CD14-positive monocyte (primary cell): Measurements from ENCODE around the gene STRIP2. TPM values are rescaled to one million over a fixed set of nuclear protein-coding genes. Genes with fewer than 3 reads are reported as not detected.
"Not testable (repeated sequence)": the region's sequence is repeated elsewhere in the genome, so short reads cannot be mapped to it uniquely, and the experiment has no call there.

Experiments used
- DNase-seq, 3 donors: peaks; one replicate each; pipeline ENCODE4 v3.0.0-alpha.2; 2011 to 2022
- H2AFZ ChIP-seq: 2 replicates; pipeline ENCODE4 v1.6.0; 2012; ENCODE audit warnings: mild to moderate bottlenecking, low read depth, low read length, inconsistent platforms; ENCODE audit not compliant: insufficient read depth, poor library complexity, severe bottlenecking
- H3K27ac ChIP-seq, 2 donors: 1 replicate in 1 of 2; 2 replicates in 1 of 2; pipeline ENCODE4 v1.5.1; 2012 to 2013; ENCODE audit warnings: low read length in 2 of 2, control low read depth in 1 of 2, inconsistent platforms in 1 of 2, low read depth in 1 of 2, mild to moderate bottlenecking in 1 of 2
- H3K27me3 ChIP-seq, 2 donors: one replicate each; pipeline versions ENCODE4 v1.6.0 to v1.6.1; 2011 to 2013; ENCODE audit warnings: low read length in 2 of 2; ENCODE audit not compliant: control insufficient read depth in 2 of 2, insufficient read depth in 2 of 2
- H3K36me3 ChIP-seq, 2 donors: replicated peaks in 1 of 2; 1 replicate in 1 of 2; 2 replicates in 1 of 2; pipeline versions ENCODE4 v1.5.1 to v1.6.1; 2012 to 2013; ENCODE audit warnings: low read length in 2 of 2, control low read depth in 1 of 2, inconsistent platforms in 1 of 2, mild to moderate bottlenecking in 1 of 2; ENCODE audit not compliant: insufficient read depth in 2 of 2, control insufficient read depth in 1 of 2
- H3K4me1 ChIP-seq, 2 donors: 1 replicate in 1 of 2; 2 replicates in 1 of 2; pipeline versions ENCODE4 v1.5.1 to v1.6.1; 2012 to 2013; ENCODE audit warnings: low read length in 2 of 2, control low read depth in 1 of 2, inconsistent platforms in 1 of 2, mild to moderate bottlenecking in 1 of 2, moderate library complexity in 1 of 2; ENCODE audit not compliant: insufficient read depth in 2 of 2, control insufficient read depth in 1 of 2
- H3K4me2 ChIP-seq: replicated peaks from 2 replicates; pipeline ENCODE3; 2012; ENCODE audit warnings: low read length, moderate library complexity, mild to moderate bottlenecking; ENCODE audit not compliant: poor library complexity, severe bottlenecking; ENCODE audit errors: extremely low read depth
- H3K4me3 ChIP-seq, 3 experiments: fragments of 200-600 bp in 1 of 3; sonication (generic) in 1 of 3; replicated peaks in 1 of 3; 1 replicate in 2 of 3; 2 replicates in 1 of 3; pipeline ENCODE4 v1.5.1; 2011 to 2013; ENCODE audit warnings: low read length in 3 of 3, mild to moderate bottlenecking in 3 of 3, control low read depth in 2 of 3, low read depth in 2 of 3, inconsistent platforms in 1 of 3, moderate library complexity in 1 of 3
- H3K79me2 ChIP-seq: 2 replicates; pipeline ENCODE4 v1.6.0; 2012; ENCODE audit warnings: mild to moderate bottlenecking, control low read depth, inconsistent platforms, low read length, moderate library complexity; ENCODE audit not compliant: insufficient read depth
- H3K9ac ChIP-seq: 2 replicates; pipeline ENCODE4 v1.6.0; 2017; ENCODE audit warnings: low read length, mild to moderate bottlenecking; ENCODE audit not compliant: insufficient read depth, poor library complexity, severe bottlenecking
- H3K9me3 ChIP-seq, 2 donors: replicated peaks in 1 of 2; 1 replicate in 1 of 2; 2 replicates in 1 of 2; pipeline versions ENCODE4 v1.5.1 to v1.6.1; 2012 to 2013; ENCODE audit warnings: low read length in 2 of 2, control low read depth in 1 of 2; ENCODE audit not compliant: control insufficient read depth in 1 of 2, insufficient read depth in 1 of 2
- H4K20me1 ChIP-seq: 2 replicates; pipeline ENCODE4 v1.6.0; 2012; ENCODE audit warnings: mild to moderate bottlenecking, low read length, control low read depth, moderate library complexity; ENCODE audit not compliant: insufficient read depth
- H3K27ac Mint-ChIP-seq, 7 donors: one replicate each; pipeline ENCODE4 v1.8.0; 2020; ENCODE audit warnings: mild to moderate bottlenecking in 7 of 7, mixed read lengths in 7 of 7, moderate library complexity in 6 of 7, inconsistent platforms in 2 of 7
- H3K27me3 Mint-ChIP-seq, 3 donors: one replicate each; pipeline ENCODE4 v1.8.0; 2021 to 2022; ENCODE audit warnings: low read depth in 3 of 3, mild to moderate bottlenecking in 3 of 3, mixed read lengths in 3 of 3, moderate library complexity in 3 of 3, inconsistent platforms in 1 of 3
- H3K36me3 Mint-ChIP-seq, 2 donors: one replicate each; pipeline ENCODE4 v1.8.0; 2020; ENCODE audit warnings: mixed read lengths in 2 of 2, inconsistent platforms in 1 of 2, mild to moderate bottlenecking in 1 of 2
- H3K4me1 Mint-ChIP-seq: one replicate; pipeline ENCODE4 v1.8.0; 2020; ENCODE audit warnings: mild to moderate bottlenecking, mixed read lengths
- H3K4me3 Mint-ChIP-seq, 2 donors: one replicate each; pipeline ENCODE4 v1.8.0; 2020; ENCODE audit warnings: mild to moderate bottlenecking in 2 of 2, mixed read lengths in 2 of 2, moderate library complexity in 1 of 2
- H3K9me3 Mint-ChIP-seq, 7 donors: one replicate each; pipeline ENCODE4 v1.8.0; 2020 to 2022; ENCODE audit warnings: mixed read lengths in 7 of 7, mild to moderate bottlenecking in 6 of 7, moderate library complexity in 6 of 7, inconsistent platforms in 2 of 7
- WGBS: methylation state at CpG from one replicate; pipeline ENCODE4 v1.1.5; 2013; ENCODE audit warnings: missing lambda C conversion rate; ENCODE audit not compliant: insufficient coverage; 5-methylcytosine and 5-hydroxymethylcytosine counted together
- intact Hi-C, 2 donors: fragments of 100-400 bp; cut with micrococcal nuclease; formaldehyde crosslinking; loops; one replicate each; pipeline versions ENCODE4 v1.15.0 to v1.15.1; 2023
- polyA plus RNA-seq, 3 donors: library from polyadenylated mRNA; depleted of rRNA in 1 of 3; unstranded in 2 of 3; stranded (reverse) in 1 of 3; fragments of 300-500 nt in 2 of 3; fragments of >200 nt in 1 of 3; fragmentation: Illumina TruSeq in 2 of 3; gene quantifications; 1 replicate in 2 of 3; 2 replicates in 1 of 3; pipeline ENCODE4 v1.2.3, GENCODE V29; 2012 to 2021
- TF ChIP-seq, protein P1 (sequence below): fragments of 200-600 bp; IDR thresholded peaks from one replicate; pipeline ENCODE4 v1.8.0; 2022; ENCODE audit warnings: antibody characterized with exemption, mild to moderate bottlenecking

Gene STRIP2
- polyA plus RNA-seq, 3 donors: 0.11 to 0.12 TPM; not detected in 1

DNA sequence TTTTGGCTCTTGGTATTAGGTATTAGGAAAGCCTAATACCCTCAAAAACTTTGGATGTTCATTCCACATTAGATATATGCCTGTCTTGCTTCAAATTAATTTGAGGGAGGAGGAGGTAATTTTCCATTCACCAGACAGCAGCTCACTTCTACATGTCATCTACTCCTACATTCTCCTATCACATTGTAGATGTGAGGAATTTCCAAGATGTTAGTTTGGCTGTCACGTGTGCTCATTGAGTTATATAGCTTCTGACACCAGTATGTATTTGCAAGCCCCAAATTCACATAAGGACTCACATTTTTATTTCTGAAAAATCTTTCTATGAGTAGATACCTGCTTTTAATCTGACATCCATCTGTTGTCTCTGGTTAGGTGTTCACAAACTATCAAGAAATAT is 45.6 kb downstream of the STRIP2 start:
- DNase-seq: no peak
- H3K27ac Mint-ChIP-seq: no peak overlapping the region
- Histone ChIP-seq H3K9me3 (no peaks in the 10 kb centered on the region), H3K36me3 (no peaks in the 10 kb centered on the region), H2AFZ (no peak overlapping the region), H3K79me2 (no peaks in the 10 kb centered on the region), H3K4me3 (no peak overlapping the region), H3K27ac (no peak overlapping the region), H3K9ac (no peak overlapping the region), H4K20me1 (no peaks in the 10 kb centered on the region), H3K27me3 (no peaks in the 10 kb centered on the region), H3K4me1 (no peaks in the 10 kb centered on the region), H3K4me2 (no peak overlapping the region)
- peaks cover 0 to 2% of the 10 kb centered on the region in 2 donors for H3K36me3 Mint-ChIP-seq
- H3K4me3 Mint-ChIP-seq: no peak overlapping the region
- intact Hi-C loops: loop anchor here (10.0 kb wide), 1 partner anchor 265 kb away; no protein-coding TSS in a partner anchor
- peaks cover 0 to 2% (median 0%) of the 10 kb centered on the region in 3 donors for H3K27me3 Mint-ChIP-seq
- TF ChIP-seq, protein P1, sequence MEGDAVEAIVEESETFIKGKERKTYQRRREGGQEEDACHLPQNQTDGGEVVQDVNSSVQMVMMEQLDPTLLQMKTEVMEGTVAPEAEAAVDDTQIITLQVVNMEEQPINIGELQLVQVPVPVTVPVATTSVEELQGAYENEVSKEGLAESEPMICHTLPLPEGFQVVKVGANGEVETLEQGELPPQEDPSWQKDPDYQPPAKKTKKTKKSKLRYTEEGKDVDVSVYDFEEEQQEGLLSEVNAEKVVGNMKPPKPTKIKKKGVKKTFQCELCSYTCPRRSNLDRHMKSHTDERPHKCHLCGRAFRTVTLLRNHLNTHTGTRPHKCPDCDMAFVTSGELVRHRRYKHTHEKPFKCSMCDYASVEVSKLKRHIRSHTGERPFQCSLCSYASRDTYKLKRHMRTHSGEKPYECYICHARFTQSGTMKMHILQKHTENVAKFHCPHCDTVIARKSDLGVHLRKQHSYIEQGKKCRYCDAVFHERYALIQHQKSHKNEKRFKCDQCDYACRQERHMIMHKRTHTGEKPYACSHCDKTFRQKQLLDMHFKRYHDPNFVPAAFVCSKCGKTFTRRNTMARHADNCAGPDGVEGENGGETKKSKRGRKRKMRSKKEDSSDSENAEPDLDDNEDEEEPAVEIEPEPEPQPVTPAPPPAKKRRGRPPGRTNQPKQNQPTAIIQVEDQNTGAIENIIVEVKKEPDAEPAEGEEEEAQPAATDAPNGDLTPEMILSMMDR: no peak
- WGBS: no CpG with 5 or more reads among the region's 1 CpG
- peaks cover 0 to 8% (median 2%) of the 10 kb centered on the region in 7 donors for H3K9me3 Mint-ChIP-seq
- H3K4me1 Mint-ChIP-seq: no peaks in the 10 kb centered on the region

GRCh38 chr7:129480674-129481363 is 46.6 kb downstream of the STRIP2 start:
- Histone ChIP-seq H3K4me2 (no peak overlapping the region), H3K9me3 (no peaks in the 10 kb centered on the region), H3K4me1 (no peaks in the 10 kb centered on the region), H3K4me3 (no peak overlapping the region), H3K9ac (no peak overlapping the region), H3K27ac (no peak overlapping the region), H3K36me3 (no peaks in the 10 kb centered on the region), H2AFZ (no peak overlapping the region), H3K27me3 (no peaks in the 10 kb centered on the region), H4K20me1 (no peaks in the 10 kb centered on the region), H3K79me2 (no peaks in the 10 kb centered on the region)
- peaks cover 0 to 2% of the 10 kb centered on the region in 2 donors for H3K36me3 Mint-ChIP-seq
- WGBS: 80% methylated on average over 1 of the region's 6 CpGs
- H3K27ac Mint-ChIP-seq: no peak overlapping the region
- TF ChIP-seq, protein P1: no peak
- intact Hi-C loops: no loop called here
- no peaks in the 10 kb centered on the region for H3K4me1 Mint-ChIP-seq
- H3K27me3 Mint-ChIP-seq: peaks cover 0 to 2% (median 0%) of the 10 kb centered on the region in 3 donors
- no peak overlapping the region for H3K4me3 Mint-ChIP-seq
- no peak for DNase-seq
- peaks cover 0 to 4% (median 2%) of the 10 kb centered on the region in 7 donors for H3K9me3 Mint-ChIP-seq

DNA sequence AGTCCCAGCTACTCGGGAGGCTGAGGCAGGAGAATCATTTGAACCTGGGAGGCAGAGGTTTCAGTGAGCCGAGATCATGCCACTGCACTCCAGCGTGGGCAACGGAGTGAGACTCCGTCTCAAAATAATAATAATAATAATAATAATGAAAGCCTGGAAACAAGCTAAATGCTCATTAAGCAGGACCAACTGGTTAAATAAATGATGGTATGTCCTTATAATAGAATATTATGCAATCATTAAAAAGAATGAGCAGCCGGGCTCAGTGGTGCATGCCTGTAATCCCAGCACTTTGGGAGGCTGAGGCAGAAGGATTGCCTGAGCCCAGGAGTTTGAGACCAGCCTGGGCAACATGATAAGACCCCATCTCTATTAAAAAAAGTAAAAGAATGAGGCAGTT is 47.1 kb downstream of the STRIP2 start:
- intact Hi-C loops, H3K27me3 ChIP-seq, H3K36me3 Mint-ChIP-seq, H3K9me3 ChIP-seq, H3K4me3 Mint-ChIP-seq, H3K27me3 Mint-ChIP-seq, H2AFZ ChIP-seq, H3K79me2 ChIP-seq, H3K4me1 ChIP-seq, H4K20me1 ChIP-seq, H3K4me1 Mint-ChIP-seq, DNase-seq, H3K9me3 Mint-ChIP-seq, H3K27ac ChIP-seq, H3K9ac ChIP-seq, H3K4me3 ChIP-seq, H3K36me3 ChIP-seq, H3K27ac Mint-ChIP-seq, H3K4me2 ChIP-seq: not testable (repeated sequence)
- WGBS: no CpG with 5 or more reads among the region's 6 CpGs
